HG02571 (cell line): Measurements from ENCODE around the gene SLC29A3.

Experiments
- ATAC-seq: cut with Tn5 transposase; IDR thresholded peaks from one replicate; pipeline ENCODE4 v1.9.1; 2021; ENCODE audit warnings: mild to moderate bottlenecking, moderate library complexity; ENCODE audit not compliant: unreplicated experiment

SLC29A3 gene

GRCh38 chr10:71319800-71320392 is 837 bp downstream of the SLC29A3 start:
- no peak for ATAC-seq

- no peak for ATAC-seq
Observed at GRCh38 chr10:71320592-71320991, 1.5 kb downstream of the SLC29A3 start.

DNA sequence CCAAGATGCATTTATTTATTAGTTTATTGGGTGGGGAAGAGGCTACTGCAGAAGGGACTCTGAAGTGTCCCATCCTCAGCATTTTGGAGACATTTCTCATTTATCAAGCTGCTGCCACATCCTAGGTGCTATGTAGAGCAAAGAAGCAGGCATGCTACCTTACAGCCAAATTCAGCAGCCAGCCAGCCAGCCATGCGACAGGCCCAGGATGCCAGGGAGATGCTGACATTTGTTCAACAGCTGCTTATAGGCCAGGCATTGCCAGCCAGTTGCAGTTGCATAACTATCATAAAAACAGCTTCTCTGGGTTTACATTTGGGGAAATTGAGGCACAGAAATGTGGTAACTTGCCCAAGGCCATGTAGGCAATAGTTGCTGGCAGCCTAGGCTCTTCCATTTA is 2.3 kb downstream of the SLC29A3 start:
- ATAC-seq: no peak

GRCh38 chr10:71323407-71323806 is 4.3 kb downstream of the SLC29A3 start:
- ATAC-seq: no peak

DNA sequence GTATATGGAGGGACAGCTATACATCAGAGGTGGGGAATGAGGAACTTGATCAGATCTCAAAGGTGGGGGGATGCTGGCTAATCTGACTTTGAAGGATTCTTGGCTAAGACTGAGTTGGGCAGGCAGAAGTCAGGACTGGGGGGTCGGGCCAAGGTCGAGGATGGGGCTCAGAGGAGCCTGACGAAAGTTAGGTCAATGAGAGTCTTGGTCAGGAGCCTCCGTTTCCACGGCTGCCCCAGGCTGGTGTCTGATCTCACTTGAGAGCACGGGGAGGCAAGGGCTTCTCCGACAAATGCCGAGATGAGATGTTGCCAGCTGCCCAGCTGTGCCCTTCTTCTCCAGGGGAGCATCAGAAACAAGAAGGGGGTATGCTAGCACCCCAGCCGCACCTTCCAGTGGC is 5.7 kb downstream of the SLC29A3 start:
- no peak for ATAC-seq

DNA sequence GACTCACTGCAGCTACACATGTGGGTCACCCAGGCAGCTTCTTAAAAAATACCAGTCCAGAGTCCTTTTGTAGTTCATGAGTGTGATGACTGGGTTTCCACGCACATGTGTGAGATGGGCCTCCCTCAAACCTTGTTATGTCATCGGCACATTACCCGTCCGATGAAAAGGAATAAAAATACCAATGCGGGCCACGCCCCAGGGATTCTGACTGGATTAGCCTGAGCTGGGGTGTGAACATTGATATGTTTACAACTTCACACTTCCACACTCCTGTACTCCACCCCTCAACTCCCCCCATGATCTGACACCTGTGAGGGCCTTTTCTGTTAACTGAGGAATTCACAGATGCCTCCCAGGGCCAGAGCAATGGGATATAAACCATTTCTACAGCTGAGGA is 6.2 kb downstream of the SLC29A3 start:
- ATAC-seq: no peak

- no peak for ATAC-seq
Observed at GRCh38 chr10:71326464-71326881, 7.4 kb downstream of the SLC29A3 start.

- ATAC-seq: no peak
Observed at GRCh38 chr10:71330789-71331404, 11.8 kb downstream of the SLC29A3 start.

- no peak for ATAC-seq
Observed at GRCh38 chr10:71331736-71332135, 12.7 kb downstream of the SLC29A3 start.

DNA sequence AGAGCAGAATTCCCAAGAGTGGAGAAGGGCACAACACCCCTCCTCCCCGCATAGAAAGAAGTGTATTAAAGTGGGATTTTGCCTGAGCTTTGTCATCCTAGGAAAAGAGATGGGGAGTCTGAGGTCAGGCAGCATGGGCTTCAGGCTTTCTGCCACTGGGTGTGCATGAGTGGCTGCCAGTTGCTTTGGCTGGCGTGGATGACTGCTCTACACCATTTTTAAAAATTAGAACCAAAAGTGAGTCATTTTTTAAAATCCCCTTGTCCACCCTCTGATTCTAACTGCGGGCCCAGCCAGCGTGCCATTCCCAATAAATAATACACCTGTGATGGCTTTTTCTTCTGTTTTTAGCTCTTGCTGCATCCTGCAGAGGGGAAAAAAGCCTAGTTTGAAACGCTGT is 13.4 kb downstream of the SLC29A3 start:
- ATAC-seq: no peak

- ATAC-seq: no peak
Observed at GRCh38 chr10:71333129-71333887, 14.2 kb downstream of the SLC29A3 start.

DNA sequence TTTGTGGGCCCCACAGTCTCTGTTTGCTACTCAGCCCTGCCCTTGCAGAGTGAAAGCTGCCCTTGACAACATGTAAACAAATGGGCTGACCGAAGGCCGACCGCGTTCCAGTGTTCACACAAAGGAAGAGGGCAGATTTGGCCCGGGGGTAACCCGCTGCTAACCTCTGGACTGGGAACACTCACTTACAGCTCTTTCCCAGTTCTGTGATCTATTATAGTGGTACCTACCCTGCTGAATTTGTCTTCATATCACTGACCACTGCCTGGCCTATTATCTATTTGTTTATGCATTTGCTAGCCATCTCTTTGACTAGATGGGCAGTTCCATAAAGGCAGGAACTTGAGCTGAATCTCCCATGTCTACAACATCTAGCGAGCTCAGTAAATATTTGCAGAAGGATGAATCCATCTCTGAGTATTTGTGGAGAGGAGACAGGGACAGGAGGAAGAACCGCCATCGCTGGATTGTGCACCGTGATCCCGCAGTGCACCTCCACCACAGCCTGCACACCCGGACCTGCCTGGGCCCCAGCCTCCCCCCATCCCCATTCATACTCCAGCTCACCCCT is 15.2 kb downstream of the SLC29A3 start:
- ATAC-seq: no peak

GRCh38 chr10:71335173-71335708 is 16.2 kb downstream of the SLC29A3 start:
- no peak for ATAC-seq

- no peak for ATAC-seq
Observed at GRCh38 chr10:71336632-71337031, 17.6 kb downstream of the SLC29A3 start.

DNA sequence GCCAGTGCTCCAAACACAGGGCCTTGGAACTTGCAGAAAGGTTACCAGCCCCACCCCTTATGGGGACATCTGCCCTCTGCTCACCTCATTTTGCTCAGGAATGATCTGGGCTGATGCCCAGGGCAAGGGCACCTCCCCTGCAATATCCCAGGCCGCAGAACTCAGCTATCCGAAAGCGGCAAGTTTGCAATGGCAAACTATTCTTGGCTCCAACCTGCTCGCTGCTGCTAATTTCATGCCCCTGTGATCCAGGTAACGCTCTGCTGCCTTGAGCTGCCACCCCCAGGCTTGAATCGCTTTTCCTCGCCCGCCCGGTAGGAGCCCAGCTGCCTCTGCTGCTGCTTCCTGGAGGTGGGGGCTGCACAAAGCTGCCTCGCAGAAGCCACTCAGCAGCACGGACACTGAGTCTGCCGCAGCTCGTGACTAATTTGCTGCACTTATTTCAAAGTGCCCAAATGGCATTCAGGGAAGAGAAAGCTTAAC is 18.2 kb downstream of the SLC29A3 start:
- ATAC-seq: no peak

- no peak for ATAC-seq
Observed at GRCh38 chr10:71338728-71339495, 19.9 kb downstream of the SLC29A3 start.

- no peak for ATAC-seq
Observed at GRCh38 chr10:71339796-71340589, 20.9 kb downstream of the SLC29A3 start.

- no peak for ATAC-seq
Observed at GRCh38 chr10:71342573-71343391, 23.7 kb downstream of the SLC29A3 start.

- ATAC-seq: no peak
Observed at GRCh38 chr10:71343392-71343773, 24.3 kb downstream of the SLC29A3 start.
